HEK293 (cell line): ENCODE measurements around the gene TRAPPC2.

Source experiments
- CTCF ChIA-PET: fragments of 350-600 bp; formaldehyde crosslinking; extraction: SDS; loops from one replicate; lab custom pipeline; 2021; ENCODE audit warnings: antibody characterized with exemption; lab: Yijun Ruan, JAX
- POLR2A ChIA-PET: fragments of 300-600 bp; formaldehyde crosslinking; extraction: SDS; loops from one replicate; lab custom pipeline; 2020; ENCODE audit warnings: antibody characterized with exemption, inconsistent platforms; lab: Yijun Ruan, JAX
- H3K27ac ChIP-seq: fragments of 200-500 bp; sonication (Bioruptor generic); 2 replicates; pipeline ENCODE4 v1.5.1; 2014; ENCODE audit warnings: low read depth, low read length, control low read depth, inconsistent platforms; ENCODE audit errors: extremely low read depth
- H3K36me3 ChIP-seq, 2 experiments: fragments of 200-500 bp in 1 of 2; sonication (Bioruptor generic) in 1 of 2; 1 replicate in 1 of 2; 2 replicates in 1 of 2; pipeline ENCODE4 v1.5.1; 2014 to 2017; ENCODE audit warnings: inconsistent platforms in 2 of 2, low read length in 2 of 2; ENCODE audit not compliant: control insufficient read depth in 2 of 2, insufficient read depth in 1 of 2
- H3K4me1 ChIP-seq: fragments of 200-500 bp; sonication (Bioruptor generic); 2 replicates; pipeline ENCODE4 v1.5.1; 2014; ENCODE audit warnings: mild to moderate bottlenecking, low read length, inconsistent platforms; ENCODE audit not compliant: control insufficient read depth, insufficient read depth
- H3K4me3 ChIP-seq: 2 replicates; pipeline ENCODE4 v1.5.1; 2011; ENCODE audit warnings: low read depth, mild to moderate bottlenecking, control low read depth, low read length, moderate library complexity
- H3K9me3 ChIP-seq: fragments of 200-500 bp; sonication (Bioruptor generic); 2 replicates; pipeline ENCODE4 v1.5.1; 2014; ENCODE audit warnings: low read depth, low read length, inconsistent platforms; ENCODE audit not compliant: control insufficient read depth, insufficient read depth
- FEZF1 ChIP-seq: fragments of 450-650 bp; formaldehyde crosslinking; IDR thresholded peaks from 2 replicates; pipeline ENCODE4 v1.5.1; 2016; ENCODE audit warnings: missing biosample characterization, missing genetic modification characterization
- GLIS1 ChIP-seq: fragments of 450-650 bp; formaldehyde crosslinking; IDR thresholded peaks from 2 replicates; pipeline ENCODE4 v1.5.1; 2016; ENCODE audit warnings: missing biosample characterization, missing genetic modification characterization
- KLF16 ChIP-seq: fragments of 450-650 bp; formaldehyde crosslinking; IDR thresholded peaks from 2 replicates; pipeline ENCODE4 v1.5.1; 2017; ENCODE audit warnings: missing biosample characterization, missing genetic modification characterization
- TRIM28 ChIP-seq: IDR thresholded peaks from 2 replicates; pipeline ENCODE4 v1.6.1; 2011; ENCODE audit warnings: low read length, control low read depth, borderline replicate concordance
- ZBTB48 ChIP-seq: fragments of 450-650 bp; formaldehyde crosslinking; IDR thresholded peaks from 2 replicates; pipeline ENCODE4 v1.5.1; 2016; ENCODE audit warnings: missing biosample characterization, missing genetic modification characterization
- ZEB2 ChIP-seq: fragments of 450-650 bp; formaldehyde crosslinking; IDR thresholded peaks from 2 replicates; pipeline ENCODE4 v1.5.1; 2016; ENCODE audit warnings: missing biosample characterization, missing genetic modification characterization
- ZFP69B ChIP-seq: fragments of 450-650 bp; formaldehyde crosslinking; IDR thresholded peaks from 2 replicates; pipeline ENCODE4 v1.5.1; 2016; ENCODE audit warnings: missing biosample characterization, missing genetic modification characterization
- ZNF114 ChIP-seq: fragments of 450-650 bp; formaldehyde crosslinking; IDR thresholded peaks from 2 replicates; pipeline ENCODE4 v1.5.0; 2017; ENCODE audit warnings: missing biosample characterization, missing genetic modification characterization
- ZNF121 ChIP-seq: fragments of 450-650 bp; formaldehyde crosslinking; IDR thresholded peaks from 2 replicates; pipeline ENCODE4 v1.5.1; 2016; ENCODE audit warnings: missing biosample characterization, missing genetic modification characterization
- ZNF132 ChIP-seq: fragments of 450-650 bp; formaldehyde crosslinking; IDR thresholded peaks from 2 replicates; pipeline ENCODE4 v1.5.1; 2017; ENCODE audit warnings: missing biosample characterization, missing genetic modification characterization, borderline replicate concordance
- ZNF133 ChIP-seq: fragments of 450-650 bp; formaldehyde crosslinking; IDR thresholded peaks from 2 replicates; pipeline ENCODE4 v1.5.1; 2016; ENCODE audit warnings: missing biosample characterization, missing genetic modification characterization
- ZNF155 ChIP-seq: fragments of 450-650 bp; formaldehyde crosslinking; IDR thresholded peaks from 2 replicates; pipeline ENCODE4 v1.5.1; 2016; ENCODE audit warnings: missing biosample characterization, missing genetic modification characterization
- ZNF184 ChIP-seq: fragments of 450-650 bp; IDR thresholded peaks from 2 replicates; pipeline ENCODE4 v1.5.1; 2018; ENCODE audit warnings: missing biosample characterization, mild to moderate bottlenecking, missing genetic modification characterization
- ZNF335 ChIP-seq: fragments of 450-650 bp; formaldehyde crosslinking; conservative IDR thresholded peaks from 2 replicates; pipeline ENCODE4 v1.5.1; 2016; ENCODE audit warnings: missing biosample characterization, missing genetic modification characterization
- ZNF514 ChIP-seq: fragments of 450-650 bp; formaldehyde crosslinking; IDR thresholded peaks from 2 replicates; pipeline ENCODE4 v1.5.1; 2016; ENCODE audit warnings: missing biosample characterization, missing genetic modification characterization
- ZNF521 ChIP-seq: fragments of 450-650 bp; formaldehyde crosslinking; IDR thresholded peaks from 2 replicates; pipeline ENCODE4 v1.5.1; 2017; ENCODE audit warnings: missing biosample characterization, mild to moderate bottlenecking, missing genetic modification characterization
- ZNF548 ChIP-seq: fragments of 450-650 bp; formaldehyde crosslinking; IDR thresholded peaks from 2 replicates; pipeline ENCODE4 v1.5.1; 2016; ENCODE audit warnings: missing biosample characterization, missing genetic modification characterization
- ZNF558 ChIP-seq: fragments of 450-650 bp; formaldehyde crosslinking; IDR thresholded peaks from 2 replicates; pipeline ENCODE4 v1.5.1; 2016; ENCODE audit warnings: missing biosample characterization, missing genetic modification characterization
- ZNF560 ChIP-seq: fragments of 450-650 bp; formaldehyde crosslinking; IDR thresholded peaks from 2 replicates; pipeline ENCODE4 v1.5.1; 2017; ENCODE audit warnings: missing biosample characterization, missing genetic modification characterization, borderline replicate concordance
- ZNF561 ChIP-seq: fragments of 450-650 bp; IDR thresholded peaks from 2 replicates; pipeline ENCODE4 v1.5.1; 2018; ENCODE audit warnings: missing biosample characterization, missing genetic modification characterization, borderline replicate concordance
- ZNF664 ChIP-seq: fragments of 450-650 bp; formaldehyde crosslinking; IDR thresholded peaks from 2 replicates; pipeline ENCODE4 v1.5.1; 2016; ENCODE audit warnings: missing biosample characterization, missing genetic modification characterization
- ZNF843 ChIP-seq: fragments of 450-650 bp; formaldehyde crosslinking; IDR thresholded peaks from 2 replicates; pipeline ENCODE4 v1.5.1; 2016; ENCODE audit warnings: missing biosample characterization, missing genetic modification characterization
- TF ChIP-seq, protein P1 (sequence below): fragments of 450-650 bp; formaldehyde crosslinking; IDR thresholded peaks from 2 replicates; pipeline ENCODE4 v1.5.1; 2016; ENCODE audit warnings: missing biosample characterization, missing genetic modification characterization
- TF ChIP-seq, protein P2 (sequence below): fragments of 450-650 bp; formaldehyde crosslinking; IDR thresholded peaks from 2 replicates; pipeline ENCODE4 v1.5.1; 2016; ENCODE audit warnings: missing biosample characterization, missing genetic modification characterization
- TF ChIP-seq, protein P3 (sequence below): fragments of 450-650 bp; formaldehyde crosslinking; optimal IDR thresholded peaks from 2 replicates; pipeline ENCODE3; 2016; ENCODE audit warnings: missing biosample characterization, mild to moderate bottlenecking, missing genetic modification characterization
- TF ChIP-seq, protein P4 (sequence below): fragments of 450-650 bp; formaldehyde crosslinking; IDR thresholded peaks from 2 replicates; pipeline ENCODE4 v1.5.1; 2016; ENCODE audit warnings: missing biosample characterization, missing genetic modification characterization

TRAPPC2 gene

DNA sequence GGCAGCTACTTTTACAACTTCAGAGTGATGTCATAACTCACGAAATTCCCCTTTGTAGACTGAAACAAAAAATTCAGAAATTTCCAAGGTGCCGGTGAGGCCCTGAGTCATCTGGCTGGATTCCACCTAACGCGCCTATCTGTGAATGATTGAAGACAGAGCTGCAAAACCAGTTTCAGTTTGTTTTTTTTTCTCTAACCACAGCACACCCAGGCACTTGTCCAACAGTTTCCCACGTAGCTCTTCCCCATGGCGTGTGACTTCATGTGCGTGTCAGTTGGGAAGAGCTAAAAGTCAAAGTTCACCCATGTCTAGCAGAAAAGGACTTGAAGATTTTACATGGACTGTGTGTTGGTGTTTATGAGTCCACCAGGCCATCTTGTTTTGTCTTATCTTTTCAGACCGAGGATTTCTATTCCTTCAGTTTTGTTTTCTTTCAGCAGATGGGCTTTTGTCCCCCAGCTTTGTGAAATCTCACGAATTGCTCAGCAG lies 65.1 kb downstream of the TRAPPC2 start (continued):
- TF ChIP-seq, protein P1, sequence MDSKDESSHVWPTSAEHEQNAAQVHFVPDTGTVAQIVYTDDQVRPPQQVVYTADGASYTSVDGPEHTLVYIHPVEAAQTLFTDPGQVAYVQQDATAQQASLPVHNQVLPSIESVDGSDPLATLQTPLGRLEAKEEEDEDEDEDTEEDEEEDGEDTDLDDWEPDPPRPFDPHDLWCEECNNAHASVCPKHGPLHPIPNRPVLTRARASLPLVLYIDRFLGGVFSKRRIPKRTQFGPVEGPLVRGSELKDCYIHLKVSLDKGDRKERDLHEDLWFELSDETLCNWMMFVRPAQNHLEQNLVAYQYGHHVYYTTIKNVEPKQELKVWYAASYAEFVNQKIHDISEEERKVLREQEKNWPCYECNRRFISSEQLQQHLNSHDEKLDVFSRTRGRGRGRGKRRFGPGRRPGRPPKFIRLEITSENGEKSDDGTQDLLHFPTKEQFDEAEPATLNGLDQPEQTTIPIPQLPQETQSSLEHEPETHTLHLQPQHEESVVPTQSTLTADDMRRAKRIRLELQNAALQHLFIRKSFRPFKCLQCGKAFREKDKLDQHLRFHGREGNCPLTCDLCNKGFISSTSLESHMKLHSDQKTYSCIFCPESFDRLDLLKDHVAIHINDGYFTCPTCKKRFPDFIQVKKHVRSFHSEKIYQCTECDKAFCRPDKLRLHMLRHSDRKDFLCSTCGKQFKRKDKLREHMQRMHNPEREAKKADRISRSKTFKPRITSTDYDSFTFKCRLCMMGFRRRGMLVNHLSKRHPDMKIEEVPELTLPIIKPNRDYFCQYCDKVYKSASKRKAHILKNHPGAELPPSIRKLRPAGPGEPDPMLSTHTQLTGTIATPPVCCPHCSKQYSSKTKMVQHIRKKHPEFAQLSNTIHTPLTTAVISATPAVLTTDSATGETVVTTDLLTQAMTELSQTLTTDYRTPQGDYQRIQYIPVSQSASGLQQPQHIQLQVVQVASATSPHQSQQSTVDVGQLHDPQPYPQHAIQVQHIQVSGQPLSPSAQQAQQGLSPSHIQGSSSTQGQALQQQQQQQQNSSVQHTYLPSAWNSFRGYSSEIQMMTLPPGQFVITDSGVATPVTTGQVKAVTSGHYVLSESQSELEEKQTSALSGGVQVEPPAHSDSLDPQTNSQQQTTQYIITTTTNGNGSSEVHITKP (tag by site-specific recombination), result peak; percentile 72
- TF ChIP-seq ZNF548, result no peak
- TF ChIP-seq TRIM28, result peak; percentile 49; the same call in 1 of the 2 replicates
- peak; percentile 71 for TF ChIP-seq ZNF558 (tag by site-specific recombination)
- TF ChIP-seq ZNF514 (tag by site-specific recombination), result no peak
- no peak for TF ChIP-seq ZNF114 (tag by site-specific recombination)
- TF ChIP-seq FEZF1 (tag by site-specific recombination), result peak; percentile 92
- TF ChIP-seq ZNF133 (tag by site-specific recombination), result no peak
- TF ChIP-seq ZNF521 (tag by site-specific recombination), result no peak
- peak; percentile 89 for TF ChIP-seq ZEB2 (tag by site-specific recombination)
- TF ChIP-seq ZNF132 (tag by site-specific recombination), result no peak
- TF ChIP-seq ZNF335 (tag by site-specific recombination), result no peak
- no peak for TF ChIP-seq ZNF560 (tag by site-specific recombination)
- TF ChIP-seq KLF16 (tag by site-specific recombination), result no peak
- TF ChIP-seq ZNF184 (tag by site-specific recombination), result peak; percentile 44; the same call in 1 of the 2 replicates
- TF ChIP-seq, protein P2, sequence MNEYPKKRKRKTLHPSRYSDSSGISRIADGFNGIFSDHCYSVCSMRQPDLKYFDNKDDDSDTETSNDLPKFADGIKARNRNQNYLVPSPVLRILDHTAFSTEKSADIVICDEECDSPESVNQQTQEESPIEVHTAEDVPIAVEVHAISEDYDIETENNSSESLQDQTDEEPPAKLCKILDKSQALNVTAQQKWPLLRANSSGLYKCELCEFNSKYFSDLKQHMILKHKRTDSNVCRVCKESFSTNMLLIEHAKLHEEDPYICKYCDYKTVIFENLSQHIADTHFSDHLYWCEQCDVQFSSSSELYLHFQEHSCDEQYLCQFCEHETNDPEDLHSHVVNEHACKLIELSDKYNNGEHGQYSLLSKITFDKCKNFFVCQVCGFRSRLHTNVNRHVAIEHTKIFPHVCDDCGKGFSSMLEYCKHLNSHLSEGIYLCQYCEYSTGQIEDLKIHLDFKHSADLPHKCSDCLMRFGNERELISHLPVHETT, result 0 out of 2 replicates have a peak, but pooled peaks have one; percentile 50
- TF ChIP-seq ZFP69B, result no peak

DNA sequence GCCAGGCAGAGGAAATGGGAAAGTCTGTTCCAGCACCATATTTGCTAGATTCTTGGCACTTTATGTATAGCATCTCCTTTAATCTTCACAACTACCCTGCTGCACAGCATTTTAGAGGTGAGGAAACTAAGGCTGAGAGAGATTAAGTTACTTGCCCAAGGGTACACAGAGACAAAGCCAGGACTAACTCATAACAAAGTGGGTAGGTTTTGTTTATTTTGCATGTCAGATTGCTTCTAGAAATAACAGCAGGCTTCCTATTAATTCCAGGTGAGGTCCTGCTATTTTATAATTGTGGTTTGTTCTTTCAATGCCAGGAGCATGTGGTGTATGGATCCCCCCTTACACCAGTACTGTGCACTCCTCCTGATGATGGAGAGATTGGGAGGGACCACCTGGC lies 66.5 kb downstream of the TRAPPC2 start:
- Histone ChIP-seq H3K36me3 (peaks cover 0 to 13% of the 10 kb centered on the region in 2 experiments; a peak in 1 of 3 replicates), H3K27ac (peak overlapping the region; percentile 53), H3K9me3 (no peaks in the 10 kb centered on the region), H3K4me1 (peaks cover 22% of the 10 kb centered on the region), H3K4me3 (no peak overlapping the region)
- ChIA-PET POLR2A (interaction anchor here (1.5 kb wide), 1 partner anchor 19 kb away, joined by 4 read pairs; no protein-coding TSS in a partner anchor), CTCF (interaction anchor here (0.6 to 1.0 kb wide), 2 partner anchors 17 to 139 kb away, joined by 3 read pairs; no protein-coding TSS in a partner anchor)
- no peak for TF ChIP-seq ZNF558 (tag by site-specific recombination)
- no peak for TF ChIP-seq ZNF121 (tag by site-specific recombination)
- no peak for TF ChIP-seq ZNF155 (tag by site-specific recombination)
- peak; percentile 79 for TF ChIP-seq ZNF843 (tag by site-specific recombination)
- TF ChIP-seq, protein P3, sequence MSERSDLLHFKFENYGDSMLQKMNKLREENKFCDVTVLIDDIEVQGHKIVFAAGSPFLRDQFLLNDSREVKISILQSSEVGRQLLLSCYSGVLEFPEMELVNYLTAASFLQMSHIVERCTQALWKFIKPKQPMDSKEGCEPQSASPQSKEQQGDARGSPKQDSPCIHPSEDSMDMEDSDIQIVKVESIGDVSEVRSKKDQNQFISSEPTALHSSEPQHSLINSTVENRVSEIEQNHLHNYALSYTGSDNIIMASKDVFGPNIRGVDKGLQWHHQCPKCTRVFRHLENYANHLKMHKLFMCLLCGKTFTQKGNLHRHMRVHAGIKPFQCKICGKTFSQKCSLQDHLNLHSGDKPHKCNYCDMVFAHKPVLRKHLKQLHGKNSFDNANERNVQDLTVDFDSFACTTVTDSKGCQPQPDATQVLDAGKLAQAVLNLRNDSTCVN, result no peak
- TF ChIP-seq, protein P1 (tag by site-specific recombination), result peak; percentile 96
- TF ChIP-seq ZNF664 (tag by site-specific recombination), result no peak
- TF ChIP-seq GLIS1 (tag by site-specific recombination), result peak; percentile 7; the same call in 1 of the 2 replicates
- 0 out of 2 replicates have a peak, but pooled peaks have one; percentile 17 for TF ChIP-seq ZNF561 (tag by site-specific recombination)
- TF ChIP-seq, protein P4, sequence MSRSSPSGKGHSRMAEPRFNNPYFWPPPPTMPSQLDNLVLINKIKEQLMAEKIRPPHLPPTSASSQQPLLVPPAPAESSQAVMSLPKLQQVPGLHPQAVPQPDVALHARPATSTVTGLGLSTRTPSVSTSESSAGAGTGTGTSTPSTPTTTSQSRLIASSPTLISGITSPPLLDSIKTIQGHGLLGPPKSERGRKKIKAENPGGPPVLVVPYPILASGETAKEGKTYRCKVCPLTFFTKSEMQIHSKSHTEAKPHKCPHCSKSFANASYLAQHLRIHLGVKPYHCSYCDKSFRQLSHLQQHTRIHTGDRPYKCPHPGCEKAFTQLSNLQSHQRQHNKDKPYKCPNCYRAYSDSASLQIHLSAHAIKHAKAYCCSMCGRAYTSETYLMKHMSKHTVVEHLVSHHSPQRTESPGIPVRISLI, result no peak
- TF ChIP-seq ZBTB48, result no peak
